Fibroblast of mammary gland (primary cell): ENCODE data around the gene SMARCC1.

ENCODE experiments used
- DNase-seq: peaks from one replicate; pipeline ENCODE4 v3.0.0-alpha.2; 2010; ENCODE audit warnings: low read depth
- H3K4me3 ChIP-seq: 2 replicates; pipeline ENCODE4 v1.5.1; 2011; ENCODE audit warnings: low read depth, mild to moderate bottlenecking, low read length, moderate library complexity; ENCODE audit not compliant: control insufficient read depth
- CTCF ChIP-seq: conservative IDR thresholded peaks from 2 replicates; pipeline ENCODE4 v1.5.1; 2011; ENCODE audit warnings: low read depth, low read length, inconsistent platforms; ENCODE audit not compliant: control insufficient read depth, insufficient read depth

The SMARCC1 gene

GRCh38 chr3:47716656-47717055 lies 65.0 kb downstream of the SMARCC1 start:
- no peak overlapping the region for H3K4me3 ChIP-seq
- TF ChIP-seq CTCF = no peak
- no peak for DNase-seq

- TF ChIP-seq CTCF = no peak
- no peak overlapping the region for H3K4me3 ChIP-seq
- DNase-seq = peak; percentile 84
These were observed 65.8 kb downstream of the SMARCC1 start for GRCh38 chr3:47715928-47716327.

GRCh38 chr3:47714606-47715005 lies 67.1 kb downstream of the SMARCC1 start:
- DNase-seq = no peak
- no peak overlapping the region for H3K4me3 ChIP-seq
- TF ChIP-seq CTCF = no peak

GRCh38 chr3:47713655-47714054 lies 68.0 kb downstream of the SMARCC1 start:
- H3K4me3 ChIP-seq = no peak overlapping the region
- TF ChIP-seq CTCF = no peak
- peak; percentile 20 for DNase-seq

- H3K4me3 ChIP-seq = no peak overlapping the region
- no peak for TF ChIP-seq CTCF
- DNase-seq = no peak
These were observed 69.3 kb downstream of the SMARCC1 start for GRCh38 chr3:47712398-47712797.

GRCh38 chr3:47711596-47711995 lies 70.1 kb downstream of the SMARCC1 start:
- DNase-seq = no peak
- H3K4me3 ChIP-seq = no peak overlapping the region
- TF ChIP-seq CTCF = no peak

- no peak for TF ChIP-seq CTCF
- no peak overlapping the region for H3K4me3 ChIP-seq
- peak; percentile 50 for DNase-seq
These were observed 76.3 kb downstream of the SMARCC1 start for GRCh38 chr3:47705391-47705790.
